GM12892 (cell line): ENCODE results near the gene JAG1.

Source experiments
- POLR2A ChIP-seq: IDR thresholded peaks from 2 replicates; pipeline ENCODE4 v1.6.1; 2011; ENCODE audit warnings: low read depth, low read length, control low read depth
- POLR2AphosphoS5 ChIP-seq: IDR thresholded peaks from 2 replicates; pipeline ENCODE4 v1.6.1; 2011; ENCODE audit warnings: low read depth, low read length, control low read depth
- TAF1 ChIP-seq: IDR thresholded peaks from 2 replicates; pipeline ENCODE4 v1.6.1; 2011; ENCODE audit warnings: low read depth, mild to moderate bottlenecking, control low read depth, low read length, borderline replicate concordance

DNA sequence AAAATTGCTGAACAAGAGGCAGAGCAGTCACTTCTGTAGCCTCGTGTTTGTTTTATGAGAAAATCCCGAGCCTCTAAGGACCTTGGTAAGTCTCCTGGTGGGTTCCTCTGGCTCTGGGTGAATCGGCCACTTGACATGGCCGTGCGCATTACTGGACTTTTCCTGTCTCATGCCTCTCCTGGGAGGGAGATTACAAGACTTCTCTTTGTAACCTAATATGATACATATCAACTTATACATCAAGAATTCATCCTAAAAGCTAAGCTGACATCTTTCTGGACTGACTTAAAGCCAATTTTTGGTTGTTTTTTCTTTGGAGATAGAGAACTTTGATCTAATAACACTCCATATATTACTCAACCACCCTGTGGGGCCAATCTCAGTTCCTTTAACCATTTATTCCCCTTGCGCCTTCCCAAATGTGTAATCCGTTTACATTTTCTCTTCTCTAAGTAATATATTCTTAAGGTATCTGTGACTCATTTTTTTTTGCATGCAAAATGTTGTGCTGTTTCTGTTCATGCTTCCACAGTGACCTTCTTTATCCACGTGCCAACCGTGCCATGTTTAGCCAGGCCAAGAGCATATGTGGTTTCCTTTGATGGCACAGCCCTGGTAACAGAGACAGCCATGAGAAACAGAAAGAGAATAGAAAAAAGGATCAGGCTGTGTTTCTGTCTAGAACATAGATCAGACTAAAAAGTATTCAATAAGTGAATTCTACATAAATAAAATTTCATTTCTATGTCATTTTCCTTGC is 47.5 kb upstream of the JAG1 start:
- TF ChIP-seq POLR2A (no peak), TAF1 (no peak), POLR2AphosphoS5 (no peak)
